ENCODE data around the gene COX19. TPM values are rescaled to one million over a fixed set of nuclear protein-coding genes. Genes with fewer than 3 reads are reported as not detected.
"Not testable (repeated sequence)": the region's sequence is repeated elsewhere in the genome, so short reads cannot be mapped to it uniquely, and the experiment has no call there.

The COX19 gene
- total RNA-seq, 6 experiments from 2014 or later: 5.6 to 7.6 (median 6.5) TPM

DNA sequence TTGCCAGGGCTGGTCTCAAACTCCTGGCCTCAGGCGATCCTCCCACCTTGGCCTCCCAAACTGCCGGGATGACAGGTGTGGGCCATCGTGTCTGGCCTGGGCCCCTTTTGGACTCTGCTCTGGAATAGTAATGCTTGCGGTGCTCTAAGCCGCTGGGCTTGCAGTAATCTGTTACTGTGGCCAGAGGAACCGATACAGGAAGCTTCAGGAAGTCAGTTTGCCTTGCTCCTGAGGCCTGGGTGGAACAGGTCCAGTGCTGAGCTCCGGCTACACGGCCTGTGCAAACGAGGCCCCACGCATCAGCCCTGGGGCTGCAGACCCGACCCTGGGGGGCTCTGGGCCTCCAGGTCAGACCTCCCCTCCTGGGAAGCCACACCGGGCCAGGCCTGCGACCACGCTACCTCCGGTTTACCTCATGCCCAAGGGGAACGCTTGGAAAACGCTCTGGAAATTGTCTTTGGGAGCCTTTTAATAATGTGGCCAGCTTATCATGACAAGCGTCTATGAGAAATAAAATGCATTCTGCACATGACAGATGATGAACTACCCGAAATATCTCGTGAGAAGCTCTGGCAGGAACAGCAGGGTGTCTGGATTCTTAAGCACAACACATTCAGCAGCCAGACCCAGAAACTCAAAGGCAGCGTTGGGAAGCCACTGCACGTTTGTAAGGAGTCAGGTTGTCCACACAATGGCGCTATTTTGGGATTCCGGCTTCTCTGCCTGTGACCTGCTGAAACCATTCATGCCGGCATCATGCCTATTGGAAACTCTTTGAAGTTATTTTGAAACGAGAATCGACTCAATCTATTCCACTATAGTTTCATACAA is 10.7 kb downstream of the COX19 start:
- Mint-ChIP-seq H3K27me3 (ENCODE audit: insufficient read depth) (peaks cover 5% of the 10 kb centered on the region), H3K27ac (no peak overlapping the region), H3K4me3 (no peak overlapping the region), H3K4me1 (ENCODE audit: low read depth) (no peaks in the 10 kb centered on the region), H3K36me3 (ENCODE audit: low read depth) (peaks cover 15% of the 10 kb centered on the region), H3K9me3 (no peaks in the 10 kb centered on the region)
- TF ChIP-seq CTCF (IDR thresholded peaks at IDR 0.05): peak; percentile 44; the same call in 1 of the 2 replicates
- peak; percentile 20 for DNase-seq

DNA sequence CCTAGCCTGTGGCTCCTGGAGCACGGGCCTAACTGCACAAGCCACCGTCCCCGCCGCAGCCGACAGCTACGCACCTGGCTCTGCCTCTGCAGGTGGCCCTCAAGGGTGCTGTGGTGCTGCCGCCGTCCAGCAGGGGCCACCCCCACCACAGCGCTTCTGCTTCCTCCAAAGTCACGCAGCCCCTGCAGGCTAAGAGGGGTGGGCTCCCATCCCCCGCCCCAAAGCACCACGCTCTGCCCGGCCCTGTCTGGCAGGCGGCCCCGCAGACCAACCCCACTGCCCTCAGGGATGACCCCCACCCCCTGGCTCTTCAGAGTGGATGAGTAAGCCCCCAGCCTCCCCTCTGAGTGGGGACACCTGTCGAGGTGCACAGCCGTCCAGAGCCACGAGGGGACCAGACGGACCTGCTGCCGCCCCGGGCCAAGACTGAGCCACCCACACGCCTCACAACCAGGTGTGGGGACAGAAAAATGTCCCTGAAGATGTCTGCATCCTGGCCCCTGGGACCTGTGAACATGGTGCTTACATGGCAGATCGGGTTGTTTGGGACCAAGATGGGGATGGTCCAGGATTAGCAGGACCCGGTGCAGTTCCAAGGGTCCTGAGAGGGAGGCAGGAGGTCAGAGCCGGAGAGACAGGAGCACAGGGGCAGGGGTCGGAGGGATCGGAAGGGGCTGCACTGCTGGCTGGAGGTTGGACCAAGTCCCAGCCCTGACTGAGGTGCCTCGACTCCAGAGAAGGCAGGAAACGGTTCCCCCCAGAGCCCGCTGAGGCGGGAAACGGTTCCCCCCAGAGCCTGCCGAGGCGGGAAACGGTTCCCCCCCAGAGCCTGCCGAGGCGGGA is 11.9 kb downstream of the COX19 start:
- 0 out of 2 replicates have a peak, but pooled peaks have one; percentile 9 for TF ChIP-seq CTCF (IDR thresholded peaks at IDR 0.05)
- Mint-ChIP-seq H3K27ac (no peak overlapping the region), H3K27me3 (ENCODE audit: insufficient read depth) (peaks cover 7% of the 10 kb centered on the region), H3K4me1 (ENCODE audit: low read depth) (no peaks in the 10 kb centered on the region), H3K9me3 (no peaks in the 10 kb centered on the region), H3K36me3 (ENCODE audit: low read depth) (peaks cover 9% of the 10 kb centered on the region), H3K4me3 (no peak overlapping the region)
- DNase-seq: no peak

GRCh38 chr7:962401-963081 is 12.8 kb downstream of the COX19 start:
- no peaks in the 10 kb centered on the region for H3K4me1 Mint-ChIP-seq (ENCODE audit: low read depth)
- H3K27me3 Mint-ChIP-seq (ENCODE audit: insufficient read depth): peaks cover 8% of the 10 kb centered on the region
- no peak overlapping the region for H3K27ac Mint-ChIP-seq
- H3K4me3 Mint-ChIP-seq: no peak overlapping the region
- peaks cover 3% of the 10 kb centered on the region for H3K36me3 Mint-ChIP-seq (ENCODE audit: low read depth)
- DNase-seq: no peak
- TF ChIP-seq CTCF (IDR thresholded peaks at IDR 0.05): no peak
- H3K9me3 Mint-ChIP-seq: no peaks in the 10 kb centered on the region

GRCh38 chr7:961546-962400 is 13.6 kb downstream of the COX19 start:
- H3K27ac Mint-ChIP-seq: no peak overlapping the region
- H3K36me3 Mint-ChIP-seq (ENCODE audit: low read depth): no peaks in the 10 kb centered on the region
- no peaks in the 10 kb centered on the region for H3K4me1 Mint-ChIP-seq (ENCODE audit: low read depth)
- H3K4me3 Mint-ChIP-seq: no peak overlapping the region
- peaks cover 8% of the 10 kb centered on the region for H3K27me3 Mint-ChIP-seq (ENCODE audit: insufficient read depth)
- no peak for TF ChIP-seq CTCF (IDR thresholded peaks at IDR 0.05)
- DNase-seq: no peak
- H3K9me3 Mint-ChIP-seq: no peaks in the 10 kb centered on the region

- not testable (repeated sequence) for H3K27ac Mint-ChIP-seq; H3K4me3 Mint-ChIP-seq; H3K4me1 Mint-ChIP-seq (ENCODE audit: low read depth); H3K36me3 Mint-ChIP-seq (ENCODE audit: low read depth); H3K9me3 Mint-ChIP-seq; DNase-seq
- H3K27me3 Mint-ChIP-seq (ENCODE audit: insufficient read depth): peaks cover 14% of the 10 kb centered on the region
These were observed 14.4 kb downstream of the COX19 start for GRCh38 chr7:960972-961371.
